NK-92 (cell line): ENCODE measurements around the gene RAB11B.
A peak's percentile ranks its signal among the peaks of the same experiment; 100 is the strongest.
"Not testable (repeated sequence)": the region's sequence is repeated elsewhere in the genome, so short reads cannot be mapped to it uniquely, and the experiment has no call there.

ENCODE experiments used
- DNase-seq: peaks from one replicate; lab custom pipeline; 2025; ENCODE audit not compliant: unreplicated experiment; lab: John Stamatoyannopoulos, UW

Gene RAB11B

DNA sequence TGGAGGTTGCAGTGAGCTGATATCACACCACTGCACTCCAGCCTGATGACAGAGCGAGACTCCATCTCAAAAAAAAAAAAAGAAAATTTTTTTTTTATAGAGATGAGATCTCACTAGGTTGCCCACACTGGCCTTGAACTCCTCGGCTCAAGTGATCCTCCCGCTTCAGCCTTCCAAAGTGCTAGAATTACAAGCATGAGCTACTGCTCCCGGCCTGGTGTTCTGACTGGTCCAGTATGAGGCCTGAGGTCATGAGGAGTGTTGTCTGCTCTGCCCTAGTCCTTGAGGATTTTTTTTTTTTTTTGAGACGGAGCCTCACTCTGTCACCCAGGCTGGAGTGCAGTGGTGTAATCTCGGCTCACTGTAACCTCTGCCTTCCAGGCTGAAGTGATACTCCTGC, 35.2 kb downstream of the RAB11B start:
- not testable (repeated sequence) for DNase-seq

DNA sequence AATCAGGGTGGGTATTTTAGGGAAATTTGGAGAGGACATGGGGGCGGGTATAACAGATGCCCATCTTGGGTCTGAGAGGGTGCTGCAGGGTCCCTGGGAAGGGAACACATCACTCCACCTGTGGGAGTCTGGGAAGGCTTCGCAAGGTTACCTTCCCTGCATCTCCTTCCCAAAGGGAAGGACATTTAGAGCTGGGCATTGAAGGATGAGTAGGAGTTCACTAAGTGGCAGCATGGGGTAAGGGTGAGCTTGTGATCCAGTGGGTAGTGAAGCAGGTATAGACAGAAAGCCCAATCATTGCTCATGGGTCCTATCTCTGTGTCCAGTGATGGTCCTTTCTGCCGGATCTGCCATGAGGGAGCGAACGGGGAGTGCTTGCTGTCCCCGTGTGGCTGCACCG, 36.1 kb downstream of the RAB11B start:
- no peak for DNase-seq

DNA sequence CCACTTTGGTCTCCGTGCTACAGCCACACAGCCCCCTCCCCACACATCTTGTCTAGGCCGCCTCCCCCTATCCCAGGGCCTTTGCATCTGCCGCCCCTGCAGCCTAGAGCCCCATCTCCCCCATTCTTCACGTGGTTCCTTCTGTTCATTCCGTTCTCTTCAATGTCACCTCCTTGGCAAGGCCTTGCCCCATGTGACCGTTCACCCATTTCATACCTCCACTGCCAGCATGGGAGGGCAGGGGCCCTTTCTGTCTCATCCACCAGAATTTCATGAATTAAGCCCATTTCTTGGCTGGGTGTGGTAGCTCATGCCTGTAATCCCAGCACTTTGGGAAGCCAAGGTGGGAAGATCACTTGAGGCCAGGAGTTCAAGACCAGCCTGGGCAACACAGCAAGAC, 38.9 kb downstream of the RAB11B start:
- no peak for DNase-seq

DNA sequence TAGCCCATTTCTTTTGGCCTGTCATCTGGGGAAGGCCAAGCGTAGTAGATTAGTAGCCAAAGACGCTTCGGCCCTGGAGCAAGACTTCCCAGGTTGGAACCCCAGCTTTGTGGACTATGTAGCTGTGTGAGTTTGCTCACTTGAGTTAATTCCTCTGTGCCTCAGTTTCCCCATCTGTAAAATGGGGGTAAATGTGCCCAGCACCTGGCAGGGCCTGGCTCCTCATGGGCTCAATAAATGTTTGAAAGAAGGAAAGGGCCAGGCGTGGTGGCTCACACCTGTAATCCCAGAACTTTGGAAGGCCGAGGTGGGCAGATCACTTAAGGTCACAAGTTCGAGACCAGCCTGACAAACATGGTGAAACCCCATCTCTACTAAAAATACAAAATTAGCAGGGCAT, 39.7 kb downstream of the RAB11B start:
- DNase-seq: no peak

DNA sequence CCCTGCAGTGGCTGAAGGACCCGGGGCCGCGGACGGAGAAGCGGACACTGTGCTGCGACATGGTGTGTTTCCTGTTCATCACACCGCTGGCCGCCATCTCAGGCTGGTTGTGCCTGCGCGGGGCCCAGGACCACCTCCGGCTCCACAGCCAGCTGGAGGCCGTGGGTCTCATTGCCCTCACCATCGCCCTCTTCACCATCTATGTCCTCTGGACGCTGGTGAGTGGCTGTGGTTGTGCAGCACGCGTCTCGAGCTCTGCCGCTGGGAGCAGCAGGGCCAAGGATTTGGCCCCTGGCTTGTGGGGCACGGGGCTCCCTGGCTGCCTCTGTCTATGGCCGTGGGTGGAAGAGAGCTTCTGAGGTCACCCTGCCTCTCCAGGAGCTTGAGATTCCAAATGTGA, 40.5 kb downstream of the RAB11B start:
- DNase-seq: no peak

DNA sequence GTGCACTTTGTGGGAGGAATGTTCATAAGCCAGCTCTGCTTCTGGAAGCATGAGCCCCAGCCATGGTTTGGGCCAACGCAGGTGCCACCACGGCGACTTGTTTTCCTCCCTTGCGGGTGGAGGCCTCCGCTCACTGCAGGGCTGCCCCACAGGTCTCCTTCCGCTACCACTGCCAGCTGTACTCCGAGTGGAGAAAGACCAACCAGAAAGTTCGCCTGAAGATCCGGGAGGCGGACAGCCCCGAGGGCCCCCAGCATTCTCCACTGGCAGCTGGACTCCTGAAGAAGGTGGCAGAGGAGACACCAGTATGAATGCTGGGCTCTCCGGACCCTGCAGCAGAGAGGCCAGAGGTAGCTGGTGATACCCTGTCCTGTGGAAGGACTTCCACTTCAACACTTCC, 48.1 kb downstream of the RAB11B start:
- DNase-seq: no peak

DNA sequence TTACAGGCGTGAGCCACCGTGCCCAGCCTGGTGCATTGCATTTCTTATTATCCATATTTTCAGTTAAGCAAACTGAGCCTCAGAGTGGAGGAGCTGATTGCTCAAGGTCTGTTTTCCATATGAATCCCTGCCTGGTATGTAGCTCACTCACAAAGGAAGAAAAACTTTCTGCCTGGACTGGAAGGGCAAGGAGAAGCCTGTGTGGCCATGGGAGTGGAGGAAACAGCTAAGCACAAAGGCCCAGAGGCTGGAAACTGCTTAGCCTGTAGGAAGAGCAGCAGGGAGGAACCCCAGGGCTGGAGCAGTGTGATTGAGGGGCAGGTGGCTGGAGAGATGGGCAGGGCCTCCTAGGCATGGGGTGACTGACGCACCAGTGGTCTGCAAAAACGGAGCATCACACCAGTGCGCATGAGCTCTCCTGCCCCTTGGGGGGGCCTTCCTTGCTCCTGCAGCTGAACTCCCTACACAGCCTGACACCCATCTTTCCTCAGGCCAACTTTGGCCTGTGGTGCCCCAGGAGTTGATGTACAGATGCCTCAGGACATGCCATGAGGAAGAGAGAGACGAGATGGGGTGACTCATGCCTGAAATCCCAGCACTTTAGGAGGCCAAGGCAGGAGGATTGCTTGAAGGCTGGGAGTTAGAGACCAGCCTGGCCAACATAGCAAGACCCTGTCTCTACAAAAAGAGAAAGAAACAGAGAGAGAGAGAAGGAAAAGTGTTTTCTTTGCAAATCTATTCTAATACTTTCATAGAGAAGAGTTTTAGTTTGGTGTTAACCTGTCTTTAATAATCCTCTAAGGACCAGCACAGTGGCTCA, 51.8 kb downstream of the RAB11B start:
- no peak for DNase-seq

DNA sequence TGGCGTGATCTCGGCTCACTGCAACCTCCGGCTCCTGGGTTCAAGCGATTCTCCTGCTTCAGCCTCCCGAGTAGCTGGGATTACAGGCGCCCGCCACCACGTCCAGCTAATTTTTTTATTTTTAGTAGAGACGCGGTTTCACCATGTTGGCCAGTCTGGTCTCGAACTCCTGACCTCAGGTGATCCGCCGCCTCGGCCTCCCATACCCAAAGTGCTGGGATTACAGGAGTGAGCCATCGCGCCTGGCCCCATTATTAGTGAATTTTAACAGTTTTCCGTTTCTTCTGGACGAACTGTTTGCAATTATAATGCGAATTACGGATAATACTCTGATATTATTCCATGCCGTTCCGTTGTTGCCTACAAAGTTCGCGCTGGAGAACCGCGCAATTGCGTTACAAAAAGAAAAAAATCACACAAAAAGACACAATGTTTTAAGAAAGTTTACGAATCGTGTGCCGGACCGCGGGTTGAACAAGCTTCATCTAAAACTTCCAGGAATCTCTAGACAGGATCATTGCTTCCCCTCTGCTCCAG, 54.0 kb downstream of the RAB11B start:
- not testable (repeated sequence) for DNase-seq

DNA sequence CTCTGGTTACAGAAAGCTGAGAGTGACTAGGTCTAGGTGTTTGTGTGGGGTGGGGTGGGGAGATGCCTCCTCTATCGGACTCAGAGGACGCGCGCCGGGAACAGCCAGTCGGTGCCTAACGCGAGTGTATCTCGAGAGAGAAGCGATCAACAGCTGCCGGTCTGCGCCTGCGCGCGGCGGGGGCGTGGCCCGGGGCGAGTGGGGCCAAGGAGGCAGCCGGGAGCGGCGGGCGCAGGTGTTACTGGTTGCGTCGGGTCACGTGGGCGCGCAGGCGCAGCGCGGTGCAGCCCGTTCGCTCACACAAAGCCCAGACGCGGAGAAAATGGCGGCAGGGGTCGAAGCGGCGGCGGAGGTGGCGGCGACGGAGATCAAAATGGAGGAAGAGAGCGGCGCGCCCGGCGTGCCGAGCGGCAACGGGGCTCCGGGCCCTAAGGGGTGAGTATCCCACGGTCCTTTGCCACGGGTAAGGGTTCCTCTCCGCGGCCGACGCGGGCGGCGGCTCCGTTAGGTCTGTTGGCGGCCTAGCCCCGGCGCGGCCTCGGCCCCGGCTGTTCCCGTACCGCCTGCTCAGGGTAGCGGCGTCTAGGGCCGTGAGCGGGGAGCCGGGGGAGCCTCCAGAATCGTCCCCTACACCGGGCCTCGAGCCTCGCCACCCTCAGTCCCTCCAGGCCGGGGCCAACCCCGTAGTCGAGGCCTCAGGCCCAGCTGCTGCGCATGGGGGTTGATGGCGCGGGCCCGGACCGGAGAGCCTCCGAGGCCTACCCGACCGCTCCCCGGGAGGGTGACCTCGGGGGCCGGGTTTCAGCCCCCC, 54.7 kb downstream of the RAB11B start, which contains the start of gene HNRNPM:
Gene HNRNPM, plus strand, starts transcription at position 299 of the 811 bp plus-strand sequence. Its CDS starts 24 bp downstream, at position 323.
- DNase-seq: peak; percentile 97

DNA sequence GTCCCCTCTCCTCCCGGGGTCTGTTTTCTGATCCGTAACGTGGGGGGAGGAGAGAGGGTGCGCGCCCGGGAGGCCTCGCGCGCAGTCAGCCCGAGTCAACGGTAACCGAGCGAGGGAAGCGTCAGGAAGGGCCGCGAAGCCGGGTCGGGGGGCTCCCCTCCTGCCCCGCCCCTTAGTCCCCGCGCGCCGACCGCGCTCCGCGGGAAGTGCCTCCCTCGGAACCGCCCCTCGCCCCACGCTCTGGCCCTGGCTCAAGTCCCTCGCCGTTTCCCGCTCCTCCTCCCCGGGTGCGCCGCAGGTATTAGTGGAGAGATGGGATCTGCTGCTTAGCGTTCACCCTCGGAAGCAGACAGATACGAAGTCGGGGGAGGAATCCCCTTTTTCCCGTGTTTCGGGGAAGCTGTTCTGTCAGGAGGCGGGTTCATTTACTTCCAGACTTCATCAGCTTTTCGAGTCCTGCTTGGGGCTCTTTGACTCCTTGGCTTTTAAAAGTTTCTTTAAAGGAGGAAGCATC, 55.4 kb downstream of the RAB11B start:
- no peak for DNase-seq

DNA sequence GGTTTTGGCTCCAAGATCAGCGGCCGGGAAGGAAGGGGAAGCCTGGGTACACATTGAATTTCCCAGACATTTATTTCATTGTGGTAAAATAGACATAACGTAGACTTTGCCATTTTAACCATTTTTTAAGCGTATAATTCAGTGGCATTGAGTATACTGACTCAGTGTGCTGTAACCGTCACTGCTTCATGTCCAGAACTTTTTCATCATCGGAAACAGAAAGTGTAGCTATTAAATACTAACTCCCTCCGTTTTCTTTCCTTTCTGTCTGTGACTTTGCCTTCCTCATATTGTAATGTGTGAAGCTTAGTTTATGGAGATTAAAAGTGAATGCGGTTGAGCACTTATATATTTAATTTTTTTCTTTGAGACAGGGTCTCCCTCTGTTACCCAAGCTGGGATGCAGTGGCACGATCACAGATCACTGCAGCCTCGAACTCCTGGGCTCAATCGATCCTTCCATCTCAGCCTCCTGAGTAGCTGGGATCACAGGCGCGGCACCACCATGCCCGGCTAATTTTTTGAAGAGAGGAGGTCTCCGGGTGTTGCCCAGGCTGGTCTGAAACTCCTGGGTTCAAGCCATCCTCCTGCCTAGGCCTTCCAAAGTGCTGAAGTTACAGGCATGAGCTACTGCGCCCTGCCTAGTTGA, 56.0 kb downstream of the RAB11B start:
- no peak for DNase-seq

DNA sequence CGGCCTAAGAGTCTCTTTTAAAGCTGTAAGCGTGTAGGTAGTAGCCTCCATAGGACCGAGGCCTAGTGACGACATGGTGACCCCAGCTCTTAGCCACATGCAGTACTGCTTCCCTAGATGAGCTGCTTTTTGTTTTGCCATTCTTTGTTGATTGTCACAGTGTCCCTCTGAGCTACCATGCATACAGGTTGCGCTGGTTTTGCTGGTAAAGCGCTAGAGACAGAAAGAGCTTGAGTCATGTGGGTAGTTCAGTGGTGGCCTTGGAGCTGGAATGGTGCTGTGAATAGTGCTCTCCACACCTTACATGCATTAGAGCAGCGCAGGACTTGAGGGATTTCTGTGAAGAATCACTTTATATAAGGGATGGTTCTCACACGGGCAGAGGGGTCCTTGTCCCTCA, 59.7 kb downstream of the RAB11B start:
- DNase-seq: no peak

DNA sequence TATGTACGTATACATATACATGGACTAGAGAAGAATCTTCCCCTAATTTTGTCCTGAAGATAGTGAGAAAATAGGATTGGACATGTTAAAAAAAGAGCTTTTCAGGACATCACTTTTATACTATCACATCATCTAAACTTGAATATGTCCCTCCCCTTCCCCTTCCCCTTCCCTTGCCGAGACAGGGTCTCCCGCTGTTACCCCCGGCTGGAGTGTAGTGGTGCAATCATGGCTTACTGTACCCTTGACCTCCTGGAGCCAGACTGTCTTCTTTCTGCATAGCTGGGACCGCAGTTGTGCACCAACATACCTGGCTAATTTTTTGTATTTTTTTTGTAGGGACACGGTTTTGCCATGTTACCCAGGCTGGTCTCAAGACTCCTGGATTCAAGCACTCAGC, 61.2 kb downstream of the RAB11B start:
- DNase-seq: no peak

DNA sequence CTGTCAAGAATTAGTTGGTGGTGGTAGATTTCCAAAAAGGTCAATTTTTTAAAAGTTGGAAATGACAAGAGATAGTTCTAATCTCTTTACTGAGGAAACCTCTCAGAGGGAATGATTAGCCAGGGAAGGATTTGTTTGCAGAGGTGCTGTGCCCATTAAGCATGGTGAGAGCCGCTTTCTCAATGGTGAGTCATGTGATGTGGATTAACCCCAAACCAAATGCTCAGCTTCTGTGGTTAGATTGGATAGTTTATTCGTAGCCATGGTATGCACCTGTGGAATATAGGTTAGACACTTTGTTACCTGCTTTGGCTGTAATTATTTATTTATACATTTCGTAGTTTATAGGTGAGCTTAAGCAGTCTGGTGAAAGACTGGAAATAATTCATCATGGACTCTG, 61.7 kb downstream of the RAB11B start:
- DNase-seq: no peak

DNA sequence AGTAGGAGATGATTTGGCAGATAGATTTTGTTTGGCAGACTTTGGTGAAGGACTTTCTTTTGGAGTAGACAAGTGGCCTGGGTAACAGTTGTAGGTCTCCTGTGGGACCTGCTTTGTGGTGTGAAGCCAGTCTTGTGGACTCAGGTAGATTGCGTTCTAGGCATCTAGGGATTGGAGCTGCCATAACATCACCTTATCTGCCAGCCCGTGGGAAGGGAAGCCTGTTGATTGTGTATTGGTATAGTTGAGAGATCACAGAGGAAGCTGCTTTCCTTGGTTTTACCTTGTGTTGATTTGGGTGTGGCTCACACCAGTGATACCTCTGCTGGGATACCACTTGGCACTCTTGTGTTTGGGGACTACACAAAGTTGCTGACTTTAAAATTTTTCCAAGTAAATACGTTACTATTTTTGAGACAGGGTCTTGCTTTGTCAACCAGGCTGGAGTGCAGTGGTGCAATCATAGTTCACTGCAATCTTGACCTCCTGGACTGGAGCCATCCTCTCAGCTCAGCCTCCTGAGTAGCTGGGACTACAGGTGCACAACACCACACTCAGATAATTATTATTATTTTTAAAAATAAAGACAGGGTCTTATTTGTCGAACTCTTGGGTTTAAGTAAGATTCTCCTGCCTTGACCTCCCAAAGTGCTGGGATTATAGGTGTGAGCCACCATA, 62.4 kb downstream of the RAB11B start:
- DNase-seq: no peak

DNA sequence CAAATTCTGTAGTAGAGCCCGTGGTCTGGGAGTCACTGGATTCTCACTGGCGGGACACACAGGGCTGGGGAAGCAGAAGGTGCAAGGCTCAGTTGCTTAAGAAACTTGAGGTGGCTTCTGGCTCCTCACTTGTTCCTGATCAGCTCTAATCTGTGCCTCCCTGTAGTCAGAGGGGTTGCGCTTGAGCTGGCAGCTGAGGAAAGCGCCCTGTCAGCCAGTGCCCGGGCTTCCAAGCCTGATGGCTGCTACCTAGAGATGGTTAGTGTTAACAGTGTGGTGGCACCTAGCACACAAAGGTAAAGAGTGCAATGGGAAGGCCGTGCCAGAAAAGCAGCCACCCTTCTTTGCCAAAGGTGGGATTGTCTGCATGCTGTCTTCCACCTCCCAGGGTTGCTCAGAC, 63.5 kb downstream of the RAB11B start:
- no peak for DNase-seq
